Activated T-helper 1 cell treated with anti-CD3 and anti-CD28 coated beads, Interleukin-2, amount 50 U/mL, for 16 hours (primary cell): Measurements from ENCODE around the gene NHS.

Experiments
- DNase-seq, 2 donors: peaks; one replicate each; pipeline ENCODE4 v3.0.0-alpha.2; 2020; ENCODE audit warnings: low read depth in 1 of 2, low spot score in 1 of 2

The NHS gene

DNA sequence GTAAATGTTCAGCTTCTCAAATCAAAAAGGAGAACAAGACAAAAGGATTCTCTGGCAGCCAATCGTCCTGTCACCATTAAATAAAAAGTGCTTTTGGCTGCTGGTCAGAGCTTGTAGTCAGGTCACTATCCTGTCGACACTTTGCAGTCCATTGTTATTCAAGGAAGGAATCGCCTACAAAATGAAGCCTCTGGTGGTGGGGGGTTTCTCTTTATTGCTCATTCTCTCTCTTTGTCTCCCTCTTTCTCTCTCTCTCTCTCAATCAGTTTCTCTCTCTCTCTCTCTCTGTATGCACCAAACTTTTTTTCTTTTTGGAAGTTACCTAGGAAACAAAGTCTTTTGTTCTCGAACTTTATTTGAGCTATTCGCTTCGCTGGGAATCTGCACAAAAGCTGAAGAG is 344.7 kb downstream of the NHS start:
- DNase-seq = no peak

DNA sequence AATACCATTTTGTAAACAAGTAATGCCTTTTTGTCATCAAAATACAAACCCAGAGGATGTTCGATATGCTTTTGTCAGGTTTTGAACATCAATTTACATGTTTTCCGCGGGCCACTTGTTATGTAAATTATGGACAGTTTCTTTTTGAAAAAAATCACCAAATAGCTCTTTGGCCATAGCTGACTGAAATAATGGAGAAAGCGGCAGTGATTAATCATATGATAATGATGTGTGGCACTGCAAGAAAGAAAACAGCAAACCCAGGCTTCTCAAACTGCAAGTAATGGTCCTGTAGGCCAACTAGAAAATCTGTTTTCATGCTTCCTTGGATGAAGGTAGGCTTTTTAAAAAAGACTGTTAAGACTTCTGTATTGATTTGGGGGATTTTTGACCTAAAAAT is 346.7 kb downstream of the NHS start:
- DNase-seq = no peak

DNA sequence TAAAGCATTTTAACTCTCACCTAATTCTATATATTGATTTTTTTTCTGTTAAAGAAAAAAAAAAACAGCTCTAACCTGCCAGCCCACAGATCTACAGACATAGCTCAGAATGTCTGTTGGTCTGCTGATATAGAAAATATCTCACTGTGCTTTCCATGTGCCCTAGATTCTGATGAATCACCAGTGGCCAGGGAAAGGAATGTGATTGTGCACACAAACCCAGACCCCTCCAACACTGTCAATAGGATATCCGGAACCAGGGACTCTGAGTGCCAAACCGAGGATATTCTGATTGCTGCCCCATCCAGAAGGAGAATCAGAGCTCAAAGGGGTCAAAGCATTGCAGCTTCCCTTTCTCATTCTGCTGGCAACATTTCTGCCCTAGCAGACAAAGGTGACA is 350.2 kb downstream of the NHS start:
- no peak for DNase-seq

DNA sequence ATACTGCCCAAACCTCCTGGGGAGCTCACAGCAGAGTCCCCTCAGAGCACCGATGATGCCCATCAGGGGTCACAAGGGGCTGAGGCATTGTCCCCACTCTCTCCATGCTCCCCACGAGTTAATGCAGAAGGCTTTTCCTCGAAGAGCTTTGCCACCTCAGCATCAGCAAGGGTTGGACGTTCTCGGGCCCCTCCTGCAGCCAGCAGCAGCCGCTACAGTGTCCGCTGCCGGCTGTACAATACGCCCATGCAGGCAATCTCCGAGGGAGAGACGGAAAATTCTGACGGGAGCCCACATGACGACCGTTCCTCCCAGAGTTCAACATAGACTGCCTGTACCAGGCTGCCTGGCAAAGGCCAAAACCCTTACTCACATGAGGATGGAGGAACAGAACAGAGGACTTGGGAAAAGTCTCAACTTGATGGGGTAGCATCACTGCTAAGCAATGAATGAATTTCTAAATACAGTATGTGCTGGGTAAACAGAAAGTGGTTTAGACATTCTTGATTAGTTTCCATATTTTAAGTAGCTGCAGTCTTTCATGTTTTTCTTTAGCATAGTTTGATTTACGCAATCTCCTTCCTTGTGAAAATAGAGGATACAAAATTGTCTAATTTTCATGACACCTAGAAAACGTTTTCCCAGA is 357.3 kb downstream of the NHS start:
- no peak for DNase-seq

DNA sequence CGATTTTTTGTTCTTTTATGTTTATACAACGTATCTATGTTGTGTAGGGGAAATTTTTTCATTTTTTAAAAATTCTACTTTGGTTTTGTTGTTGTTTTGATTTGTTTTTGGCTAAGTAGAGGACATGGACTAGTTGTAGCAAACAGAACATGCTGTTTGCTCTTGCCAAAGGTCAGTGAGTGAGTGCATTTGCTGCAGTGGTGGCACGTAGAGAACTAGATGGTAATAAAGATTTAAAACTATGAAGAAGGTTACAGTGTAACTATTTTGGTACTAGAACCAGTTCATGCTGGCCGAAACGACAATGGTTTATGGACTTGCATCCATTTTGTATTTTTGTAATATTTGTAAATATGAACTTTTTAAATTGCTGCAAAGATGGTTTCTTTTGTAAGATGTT is 360.4 kb downstream of the NHS start:
- DNase-seq = no peak

DNA sequence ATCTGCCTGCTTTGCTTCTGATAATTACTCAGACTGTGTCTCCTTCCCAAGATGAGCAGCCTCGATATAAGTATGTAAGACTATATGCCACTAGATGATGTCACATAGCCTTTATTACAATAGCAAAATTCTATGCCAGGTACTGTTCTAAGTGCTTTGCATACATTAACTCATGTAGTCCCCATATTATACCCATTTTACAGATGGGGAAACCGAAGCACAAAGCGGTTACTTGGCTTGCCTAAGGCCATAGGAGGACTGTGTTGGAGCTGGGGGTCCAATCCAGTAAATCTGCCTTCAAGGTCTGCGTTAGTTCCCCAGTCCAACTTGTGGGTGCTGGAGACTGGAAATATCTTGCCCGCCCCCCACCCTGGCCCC is 361.5 kb downstream of the NHS start:
- DNase-seq = no peak

DNA sequence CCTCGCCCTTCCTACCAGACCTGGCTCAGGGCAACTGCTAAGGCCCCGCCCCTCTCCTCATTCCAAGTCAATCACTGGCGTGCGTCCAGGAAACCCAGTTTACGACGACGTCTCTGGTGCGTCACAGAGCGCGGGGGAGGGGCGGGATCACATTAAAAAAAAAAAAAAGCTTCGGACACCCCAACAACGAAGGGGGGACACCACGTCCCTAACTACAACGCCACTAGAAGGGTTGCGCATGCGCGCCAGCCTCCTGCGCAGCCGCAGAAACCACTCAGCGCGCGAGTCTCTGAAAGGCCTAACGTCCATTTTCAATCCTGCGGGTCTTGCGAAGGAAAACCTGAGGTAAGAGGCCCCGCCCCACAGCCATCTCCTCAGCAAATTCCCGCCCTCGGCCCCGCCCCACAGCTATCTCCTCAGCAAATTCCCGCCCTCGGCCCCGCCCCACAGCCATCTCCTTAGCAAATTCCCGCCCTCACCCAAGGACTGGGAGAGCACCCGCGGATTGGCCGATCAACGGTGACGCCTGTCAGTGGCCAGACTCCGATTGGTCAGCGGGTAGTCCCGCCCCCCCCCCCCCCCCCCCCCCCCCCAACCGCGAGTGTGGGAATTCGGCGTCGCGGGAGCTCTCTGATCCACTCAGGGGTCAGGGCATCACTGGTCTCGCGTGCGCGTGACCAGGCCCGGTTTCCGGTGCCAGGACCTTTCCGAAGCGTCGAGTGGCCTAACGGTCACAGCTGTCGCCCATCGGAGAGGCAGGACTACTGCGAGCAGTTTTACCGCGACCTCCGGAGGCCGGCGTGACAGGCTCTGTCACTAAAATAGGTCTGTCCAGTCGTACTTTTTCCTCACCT is 362.1 kb downstream of the NHS start, which contains the start of gene SCML1:
Gene SCML1 (plus strand): TSS at position 638 of the 854 bp plus-strand sequence. CDS start 6,694 bp downstream, outside the sequence.
- peak; percentile 73 for DNase-seq

DNA sequence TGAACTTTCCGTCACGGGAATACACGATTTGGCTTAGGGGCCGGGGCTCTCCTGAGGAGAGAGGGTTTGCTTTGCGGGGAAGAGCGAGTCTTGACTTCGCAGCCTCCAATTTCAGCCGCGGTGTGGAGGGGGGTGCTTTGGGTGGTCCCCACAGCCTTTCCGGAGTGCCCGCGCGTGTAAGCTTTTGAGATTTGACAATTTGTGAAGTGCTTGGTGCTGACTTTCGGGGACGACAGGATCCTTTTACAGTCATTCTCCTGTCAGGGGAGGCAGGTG is 362.6 kb downstream of the NHS start:
- no peak for DNase-seq

DNA sequence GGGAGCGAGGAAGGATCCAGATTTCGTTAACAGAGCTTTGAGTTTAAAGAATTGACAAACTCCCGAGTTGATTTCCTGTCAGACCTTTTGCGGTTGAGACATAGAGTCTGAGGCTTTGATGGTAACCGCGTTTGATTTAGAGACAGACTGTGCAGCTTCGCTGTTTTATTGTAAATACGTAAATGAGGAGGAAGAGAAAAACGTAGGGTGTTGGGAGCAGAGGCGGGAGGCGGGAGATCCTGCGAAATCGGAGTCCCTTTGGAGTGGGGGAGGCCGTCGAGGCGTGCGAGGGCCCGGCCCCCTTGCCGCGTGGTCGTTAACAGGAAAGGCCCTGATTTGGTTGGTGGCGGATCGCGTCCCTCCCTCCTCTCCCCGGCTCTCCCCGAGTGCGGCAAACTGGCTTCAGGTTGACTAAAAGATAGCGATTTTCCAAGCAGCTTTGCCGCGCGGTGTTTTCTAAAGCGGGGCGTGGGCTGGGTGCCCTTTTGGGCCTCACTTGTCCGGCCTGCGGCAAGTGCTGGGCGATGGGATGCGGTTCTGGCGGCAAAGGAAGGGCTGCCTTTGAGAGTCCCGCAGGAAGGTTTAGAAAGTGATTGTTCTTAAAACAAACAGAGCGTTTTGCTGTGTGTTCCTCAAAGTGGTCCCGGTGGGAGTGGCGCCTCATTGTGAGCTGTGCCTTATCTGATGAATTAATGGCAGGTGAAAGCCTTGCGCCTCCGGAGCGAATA is 363.1 kb downstream of the NHS start:
- peak in 1 of 2 donors; percentile 10 for DNase-seq

DNA sequence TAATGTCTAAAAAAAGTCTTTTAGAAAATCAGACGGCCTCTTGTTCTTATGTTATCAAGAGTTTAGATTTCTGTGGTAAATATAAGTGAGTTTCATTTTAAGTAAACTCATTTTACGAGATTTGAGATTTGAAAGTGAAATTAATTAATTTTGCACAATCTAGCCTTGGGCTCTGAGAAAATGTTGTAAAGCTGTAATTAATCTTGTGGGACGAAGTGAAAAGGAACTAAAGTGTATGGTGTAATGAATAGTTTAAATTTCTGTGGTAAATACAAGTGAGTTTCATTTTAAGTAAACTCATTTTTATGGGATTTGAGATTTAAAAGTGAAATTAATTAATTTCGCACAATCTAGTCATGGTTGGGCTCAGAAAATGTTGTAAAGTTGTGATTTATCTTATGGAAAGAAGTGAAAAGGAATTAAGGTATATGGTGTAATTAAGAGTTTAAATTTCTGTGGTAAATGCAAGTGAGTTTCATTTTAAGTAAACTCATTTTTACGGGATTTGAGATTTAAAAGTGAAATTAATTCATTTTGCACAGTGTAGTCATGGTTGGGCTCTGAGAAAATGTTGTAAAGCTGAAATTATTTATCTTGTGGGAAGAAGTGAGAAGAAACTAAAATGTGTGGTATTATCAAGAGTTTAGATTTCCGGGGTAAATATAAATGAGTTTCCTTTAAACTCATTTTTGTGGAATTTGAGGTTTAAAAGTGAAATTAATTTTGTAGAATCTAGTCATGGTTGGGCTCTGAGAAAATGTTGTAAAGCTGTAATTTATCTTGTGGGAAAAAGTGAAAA is 363.9 kb downstream of the NHS start:
- no peak for DNase-seq

DNA sequence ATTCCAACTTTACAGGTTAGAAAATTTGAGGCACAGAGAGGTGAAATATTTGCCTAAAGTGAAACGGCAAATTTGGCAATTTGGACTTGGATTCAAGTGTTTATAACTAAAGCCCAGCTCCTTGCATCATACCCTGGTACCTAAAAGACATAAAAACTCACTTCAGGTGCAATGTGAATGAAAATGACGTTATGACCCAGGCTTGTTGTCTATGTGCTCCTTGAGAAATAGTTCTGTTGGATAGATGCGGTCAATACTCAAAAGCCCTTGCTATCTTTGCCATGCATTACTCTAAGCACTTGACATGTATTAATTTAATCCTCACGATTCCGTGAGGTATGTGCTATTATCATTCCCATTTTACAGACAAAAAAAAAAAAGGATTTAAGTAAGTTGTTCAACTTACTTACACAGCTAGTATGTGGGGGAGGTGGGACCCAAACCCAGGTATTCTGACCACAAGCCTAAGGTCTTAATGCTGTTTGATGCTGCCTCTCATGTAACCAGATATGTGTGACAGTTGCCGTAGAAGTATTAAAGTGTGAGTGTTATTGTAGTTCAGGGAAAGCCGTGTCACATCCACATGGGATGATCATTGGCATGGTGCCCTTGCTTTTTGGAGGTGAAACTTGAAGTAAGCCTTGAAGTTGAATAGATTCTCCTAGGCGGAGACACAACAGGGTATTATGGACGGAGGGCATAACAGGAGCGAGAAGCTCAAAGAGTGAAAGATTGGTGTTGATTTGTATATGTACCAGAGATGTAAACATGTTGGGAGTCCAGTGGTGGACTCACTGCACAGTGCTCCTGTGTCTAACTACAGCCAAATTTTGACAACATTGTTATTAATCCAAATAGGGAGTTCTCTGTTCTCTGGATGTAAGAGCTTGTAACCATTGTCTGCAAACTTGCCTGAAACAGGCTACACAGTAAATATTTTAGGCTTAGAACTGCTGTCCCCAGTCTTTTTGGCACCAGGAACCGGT is 365.4 kb downstream of the NHS start:
- no peak for DNase-seq

DNA sequence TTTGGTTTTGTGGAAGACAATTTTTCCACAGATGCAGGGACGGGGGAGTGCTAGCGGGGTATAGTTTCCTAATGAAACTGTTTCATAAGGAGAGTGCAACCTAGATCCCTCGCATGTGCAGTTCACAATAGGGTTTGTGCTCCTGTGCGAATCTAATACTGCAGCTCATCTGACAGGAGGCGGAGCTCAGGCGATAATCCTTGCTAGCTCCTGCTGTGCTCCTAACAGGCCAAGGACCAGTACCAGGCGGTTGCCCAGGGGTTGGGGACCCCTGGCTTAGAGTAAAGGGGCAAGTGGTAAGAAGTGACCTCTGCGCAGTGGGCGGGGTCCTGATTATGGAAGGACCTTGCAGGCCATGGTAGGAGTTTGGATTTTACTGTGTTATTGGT is 366.1 kb downstream of the NHS start:
- DNase-seq = no peak

DNA sequence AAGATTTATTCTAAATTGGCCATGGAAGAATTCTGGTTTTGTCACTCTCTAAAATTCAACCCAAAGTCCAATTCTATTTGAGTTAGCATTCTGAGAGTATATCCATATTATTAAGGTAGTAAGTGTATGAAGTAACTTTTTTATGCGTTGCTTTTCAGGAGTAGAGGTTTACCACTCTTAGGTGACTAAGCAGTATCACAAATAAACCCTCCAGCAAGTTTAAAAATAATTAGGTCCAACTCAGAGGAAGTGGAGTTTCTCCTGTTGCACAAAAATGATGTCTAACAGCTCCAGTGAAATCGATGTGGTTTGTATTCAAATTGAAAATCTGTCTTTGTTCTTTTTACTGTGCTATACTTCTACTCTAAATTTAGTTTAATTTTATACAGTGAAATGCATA is 368.9 kb downstream of the NHS start:
- no peak for DNase-seq

DNA sequence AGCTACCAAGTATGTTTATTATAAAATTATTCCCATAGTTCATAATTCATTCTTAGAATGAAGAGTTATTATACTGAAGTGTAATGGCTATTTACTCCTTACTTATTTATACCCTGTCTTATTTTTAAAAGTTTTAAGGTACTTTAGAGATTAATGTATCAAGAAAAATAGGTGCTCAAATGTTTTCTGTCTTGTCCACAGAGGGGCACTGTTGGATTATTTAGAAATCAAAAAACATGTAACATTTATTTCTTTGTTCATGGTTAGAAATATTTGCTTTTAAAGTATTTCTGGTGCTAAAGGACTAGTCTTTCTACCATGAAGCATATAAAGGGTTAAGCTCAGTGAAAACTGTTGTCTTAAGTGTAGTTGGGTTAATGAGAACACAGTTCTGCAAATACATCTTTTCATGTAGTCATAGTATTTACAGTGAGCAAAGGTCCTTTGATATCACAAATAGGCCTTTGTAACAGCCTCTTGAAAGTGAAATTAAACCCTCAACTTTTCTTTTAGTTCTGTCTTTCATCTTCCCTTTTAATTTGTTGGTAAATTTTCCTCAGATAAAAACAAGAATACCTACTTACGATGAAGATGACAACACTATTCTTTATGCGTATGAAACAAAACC is 370.0 kb downstream of the NHS start:
- no peak for DNase-seq

DNA sequence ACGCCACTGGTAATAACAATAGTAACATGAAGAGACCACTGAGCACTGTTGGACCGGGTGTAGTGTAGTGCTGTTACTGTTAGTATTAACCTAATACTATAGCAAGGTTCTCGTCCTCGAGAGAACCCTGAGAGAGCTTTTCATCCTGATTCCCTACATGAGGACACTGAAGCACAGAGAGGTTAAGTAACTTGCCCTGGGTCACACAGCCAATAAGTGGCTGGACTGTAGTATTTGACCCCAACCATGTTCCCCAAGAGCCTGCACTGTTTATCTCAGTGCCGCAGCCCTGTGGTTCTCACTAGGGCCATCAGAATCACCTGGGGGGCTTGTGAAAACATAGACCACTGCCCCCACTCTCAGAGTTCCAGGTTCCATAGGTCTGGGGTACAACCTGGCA is 372.7 kb downstream of the NHS start:
- no peak for DNase-seq

DNA sequence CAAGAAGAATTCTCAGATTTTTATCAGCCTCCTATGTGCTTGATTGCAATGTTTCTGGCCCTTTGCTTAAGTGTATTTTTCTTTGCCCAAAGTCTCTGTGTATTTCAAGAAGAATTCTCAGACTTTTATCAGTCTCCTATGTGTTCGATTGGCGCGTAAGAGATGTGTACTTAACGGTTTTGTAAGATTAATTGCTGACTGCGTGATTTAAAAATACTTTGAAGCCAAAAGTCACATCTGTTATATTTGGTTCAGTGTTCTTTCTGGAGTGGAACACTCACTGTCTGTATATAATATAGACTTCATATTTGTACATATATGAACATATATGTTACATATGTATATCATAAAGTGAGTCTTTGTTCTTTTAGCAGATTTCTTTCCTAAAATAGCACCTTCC is 373.7 kb downstream of the NHS start:
- no peak for DNase-seq

DNA sequence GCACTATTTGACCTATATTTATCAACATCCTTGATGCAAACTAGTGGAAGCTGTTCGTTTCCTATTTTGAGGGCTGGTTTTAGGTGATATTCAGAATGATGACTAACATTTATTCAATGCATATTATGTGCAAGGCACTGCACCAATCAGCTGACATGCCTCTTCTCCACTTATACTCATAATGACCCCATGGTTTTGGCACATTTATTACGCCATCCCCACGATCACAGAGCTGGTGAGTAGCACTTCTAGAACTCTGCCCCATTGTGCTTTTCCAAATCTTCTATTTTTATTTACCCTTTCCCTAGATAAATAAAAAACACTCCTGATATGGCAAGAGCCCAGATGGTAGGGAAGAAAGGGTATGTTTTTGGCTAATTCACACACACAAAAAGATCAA is 375.4 kb downstream of the NHS start:
- no peak for DNase-seq

DNA sequence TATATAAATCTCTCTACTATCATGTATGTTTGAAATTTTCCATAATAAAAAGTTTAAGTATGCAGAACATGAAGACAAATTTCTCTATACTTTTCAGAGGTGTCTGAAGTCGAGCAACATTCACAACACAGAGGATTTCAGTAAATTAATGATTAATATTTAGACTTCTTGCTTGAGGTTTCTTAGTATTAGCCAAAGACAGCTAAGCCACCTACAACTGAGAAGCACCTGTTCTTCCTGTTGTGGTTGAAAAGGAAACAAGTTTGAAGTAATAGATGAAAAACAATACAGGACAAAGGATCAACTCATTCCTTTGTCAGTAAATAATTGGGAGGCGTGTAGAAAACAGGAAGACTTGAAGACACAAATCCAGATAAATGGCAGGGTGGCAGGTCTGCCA is 383.4 kb downstream of the NHS start:
- no peak for DNase-seq

DNA sequence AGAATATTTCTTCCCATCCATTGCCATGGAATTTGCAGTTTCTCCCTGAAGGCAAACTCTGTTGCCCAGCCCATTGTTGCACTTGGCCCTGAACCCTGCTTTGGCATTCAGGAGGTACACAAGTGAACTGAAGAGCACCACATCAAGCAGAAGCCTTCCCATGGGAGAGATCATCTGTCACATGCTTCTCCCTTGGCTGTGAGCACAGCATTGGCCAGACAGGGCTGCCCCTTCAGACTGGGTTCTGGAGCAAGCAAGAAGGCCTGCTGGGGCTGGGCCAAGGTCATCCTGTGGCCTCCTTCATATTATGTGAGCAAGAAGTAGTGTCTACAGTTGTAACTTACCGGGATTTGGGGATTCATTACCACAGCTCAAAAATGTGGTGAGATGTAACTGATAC is 385.0 kb downstream of the NHS start:
- DNase-seq = no peak

DNA sequence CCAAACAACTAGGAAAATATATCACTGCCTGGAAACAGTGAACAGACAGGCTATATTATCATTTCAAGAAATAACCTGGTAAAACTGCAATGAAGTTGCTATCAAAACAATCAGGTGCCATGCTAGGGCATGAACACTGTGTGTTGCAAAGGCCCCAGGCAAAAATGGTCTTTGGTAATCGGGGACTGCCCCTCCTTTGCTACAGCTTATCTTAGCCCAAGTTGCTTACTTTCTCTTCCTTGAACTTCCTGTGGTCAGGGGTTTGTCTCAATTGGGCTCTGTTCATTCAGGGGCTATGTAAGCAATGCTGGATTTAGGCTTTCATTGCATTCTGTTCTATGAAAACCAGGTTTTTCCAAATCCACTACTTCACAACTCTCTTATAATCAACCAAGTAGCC is 392.7 kb downstream of the NHS start:
- DNase-seq = no peak
